Measurements from ENCODE around the gene CDK5RAP2.

DNA sequence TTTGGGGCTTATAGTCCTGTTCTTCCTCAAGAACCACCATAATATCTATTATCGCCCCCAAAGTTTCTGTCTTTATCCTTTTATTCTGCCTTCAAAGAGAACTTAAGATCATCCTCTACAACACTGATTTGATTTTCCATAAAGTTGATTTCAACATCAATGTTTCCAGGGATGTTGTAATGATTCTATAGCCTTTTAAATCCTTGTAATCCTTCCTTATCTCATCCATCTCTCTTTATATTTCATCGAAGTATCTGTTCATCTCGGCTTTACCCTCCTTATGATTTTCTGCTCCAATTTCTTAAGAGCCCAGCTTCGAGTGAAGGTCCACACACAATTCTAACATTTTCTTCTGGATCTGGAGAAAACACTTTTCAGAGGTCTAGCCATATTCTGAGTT is 218.4 kb downstream of the CDK5RAP2 start:
- TF ChIP-seq POLR2A (IDR thresholded peaks at IDR 0.05) = no peak
- TF ChIP-seq, protein P1, sequence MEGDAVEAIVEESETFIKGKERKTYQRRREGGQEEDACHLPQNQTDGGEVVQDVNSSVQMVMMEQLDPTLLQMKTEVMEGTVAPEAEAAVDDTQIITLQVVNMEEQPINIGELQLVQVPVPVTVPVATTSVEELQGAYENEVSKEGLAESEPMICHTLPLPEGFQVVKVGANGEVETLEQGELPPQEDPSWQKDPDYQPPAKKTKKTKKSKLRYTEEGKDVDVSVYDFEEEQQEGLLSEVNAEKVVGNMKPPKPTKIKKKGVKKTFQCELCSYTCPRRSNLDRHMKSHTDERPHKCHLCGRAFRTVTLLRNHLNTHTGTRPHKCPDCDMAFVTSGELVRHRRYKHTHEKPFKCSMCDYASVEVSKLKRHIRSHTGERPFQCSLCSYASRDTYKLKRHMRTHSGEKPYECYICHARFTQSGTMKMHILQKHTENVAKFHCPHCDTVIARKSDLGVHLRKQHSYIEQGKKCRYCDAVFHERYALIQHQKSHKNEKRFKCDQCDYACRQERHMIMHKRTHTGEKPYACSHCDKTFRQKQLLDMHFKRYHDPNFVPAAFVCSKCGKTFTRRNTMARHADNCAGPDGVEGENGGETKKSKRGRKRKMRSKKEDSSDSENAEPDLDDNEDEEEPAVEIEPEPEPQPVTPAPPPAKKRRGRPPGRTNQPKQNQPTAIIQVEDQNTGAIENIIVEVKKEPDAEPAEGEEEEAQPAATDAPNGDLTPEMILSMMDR (IDR thresholded peaks at IDR 0.05) = no peak
